AG09319 (cell line): ENCODE results near the gene HAVCR2.

Experiments
- DNase-seq: peaks from one replicate; pipeline ENCODE4 v3.0.0-alpha.2; 2010; ENCODE audit warnings: low read depth; ENCODE audit errors: extremely low read depth
- TF ChIP-seq, protein P1 (sequence below): IDR thresholded peaks from 2 replicates; pipeline ENCODE4 v1.5.1; 2011; ENCODE audit warnings: low read depth, mild to moderate bottlenecking, inconsistent platforms, low read length, moderate library complexity

Gene HAVCR2

DNA sequence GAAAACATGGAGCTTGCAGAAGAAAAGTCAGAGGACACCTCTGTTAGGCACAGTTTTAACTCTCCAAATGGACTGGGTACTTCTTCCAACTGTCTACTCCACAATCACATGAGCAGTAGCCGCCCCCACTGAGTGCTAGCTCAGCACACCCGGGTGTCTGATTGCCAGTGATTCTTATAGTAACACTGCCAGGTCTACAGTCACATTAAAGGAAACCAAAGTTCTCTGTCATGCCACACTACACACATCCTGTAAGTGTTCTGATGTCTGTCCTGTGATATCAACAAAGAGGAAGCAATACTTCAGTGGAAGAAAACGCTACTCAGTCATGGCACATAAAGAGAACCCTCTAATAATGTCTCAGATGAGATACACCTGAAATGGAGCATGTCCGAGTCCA, at the start of gene HAVCR2:
TSS of gene HAVCR2 (minus strand) at position 69 of the 400 bp plus-strand sequence. CDS start at position 8, 61 bp downstream.
- TF ChIP-seq, protein P1, sequence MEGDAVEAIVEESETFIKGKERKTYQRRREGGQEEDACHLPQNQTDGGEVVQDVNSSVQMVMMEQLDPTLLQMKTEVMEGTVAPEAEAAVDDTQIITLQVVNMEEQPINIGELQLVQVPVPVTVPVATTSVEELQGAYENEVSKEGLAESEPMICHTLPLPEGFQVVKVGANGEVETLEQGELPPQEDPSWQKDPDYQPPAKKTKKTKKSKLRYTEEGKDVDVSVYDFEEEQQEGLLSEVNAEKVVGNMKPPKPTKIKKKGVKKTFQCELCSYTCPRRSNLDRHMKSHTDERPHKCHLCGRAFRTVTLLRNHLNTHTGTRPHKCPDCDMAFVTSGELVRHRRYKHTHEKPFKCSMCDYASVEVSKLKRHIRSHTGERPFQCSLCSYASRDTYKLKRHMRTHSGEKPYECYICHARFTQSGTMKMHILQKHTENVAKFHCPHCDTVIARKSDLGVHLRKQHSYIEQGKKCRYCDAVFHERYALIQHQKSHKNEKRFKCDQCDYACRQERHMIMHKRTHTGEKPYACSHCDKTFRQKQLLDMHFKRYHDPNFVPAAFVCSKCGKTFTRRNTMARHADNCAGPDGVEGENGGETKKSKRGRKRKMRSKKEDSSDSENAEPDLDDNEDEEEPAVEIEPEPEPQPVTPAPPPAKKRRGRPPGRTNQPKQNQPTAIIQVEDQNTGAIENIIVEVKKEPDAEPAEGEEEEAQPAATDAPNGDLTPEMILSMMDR: no peak
- no peak for DNase-seq

DNA sequence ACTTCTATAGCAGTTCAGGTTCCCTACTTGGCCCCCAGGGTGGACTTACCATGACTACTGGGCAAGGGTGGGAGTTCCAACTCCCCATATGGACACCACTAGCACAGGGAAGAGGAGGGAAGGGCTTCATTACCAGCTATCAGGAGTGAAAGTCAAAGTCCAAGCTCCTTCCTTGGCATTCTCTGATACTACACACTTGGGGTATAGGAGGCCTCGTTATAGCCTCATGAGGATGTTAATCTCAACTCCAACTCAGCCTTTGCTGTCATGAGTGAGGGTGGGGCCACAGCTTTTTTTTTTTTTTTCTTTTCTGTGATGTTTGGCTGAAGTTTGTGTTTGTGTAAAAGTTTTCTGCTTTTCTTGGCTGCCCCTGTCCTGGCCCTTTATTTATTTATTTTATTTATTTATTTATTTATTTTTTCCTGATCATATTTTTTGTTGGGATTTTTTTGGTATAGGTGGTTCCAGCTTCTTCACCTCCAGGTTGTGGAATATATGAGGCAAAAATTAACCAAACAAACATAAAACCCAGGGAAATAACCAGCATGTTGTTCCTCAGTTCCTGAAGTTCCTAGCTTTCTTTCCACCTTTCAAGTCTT, 48.5 kb upstream of the HAVCR2 start:
- TF ChIP-seq, protein P1: no peak
- no peak for DNase-seq

DNA sequence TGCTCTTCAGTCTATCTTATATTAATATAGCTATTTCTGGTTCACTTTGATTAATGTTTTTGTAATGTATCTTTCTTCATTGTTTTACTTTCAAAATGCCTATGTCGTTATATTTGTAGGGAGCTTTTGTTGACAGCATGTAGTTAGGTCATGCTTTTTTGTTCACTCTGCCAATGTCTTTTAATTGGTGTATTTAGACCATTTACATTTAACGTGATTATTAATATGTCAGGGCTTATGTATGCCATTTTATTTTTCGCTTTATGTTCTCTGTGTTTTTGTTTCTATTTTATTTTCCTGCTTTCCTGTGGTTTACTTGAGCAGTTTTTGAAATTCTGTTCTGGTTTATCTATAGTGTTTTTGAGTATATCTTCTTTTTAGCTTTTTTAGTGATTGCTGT, 46.5 kb upstream of the HAVCR2 start:
- DNase-seq: no peak
- TF ChIP-seq, protein P1: no peak

DNA sequence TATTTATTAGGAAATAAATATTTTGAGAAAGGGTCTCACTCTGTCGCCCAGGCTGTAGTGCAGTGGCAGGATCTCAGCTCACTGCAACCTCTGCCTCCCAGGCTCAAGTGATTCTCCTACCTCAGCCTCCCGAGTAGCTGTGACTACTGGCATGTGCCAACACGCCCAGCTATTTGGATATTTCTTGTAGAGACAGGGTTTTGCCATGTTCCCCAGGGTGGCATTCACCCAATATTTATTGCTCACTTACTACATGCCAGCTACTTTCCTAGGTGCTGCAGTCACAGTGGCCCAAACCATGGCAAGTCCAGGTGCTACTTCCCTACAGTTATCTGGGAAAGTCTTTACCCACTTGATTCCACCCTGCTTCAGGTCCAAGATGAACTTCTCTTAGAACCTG, 42.2 kb upstream of the HAVCR2 start:
- no peak for DNase-seq
- TF ChIP-seq, protein P1: no peak

DNA sequence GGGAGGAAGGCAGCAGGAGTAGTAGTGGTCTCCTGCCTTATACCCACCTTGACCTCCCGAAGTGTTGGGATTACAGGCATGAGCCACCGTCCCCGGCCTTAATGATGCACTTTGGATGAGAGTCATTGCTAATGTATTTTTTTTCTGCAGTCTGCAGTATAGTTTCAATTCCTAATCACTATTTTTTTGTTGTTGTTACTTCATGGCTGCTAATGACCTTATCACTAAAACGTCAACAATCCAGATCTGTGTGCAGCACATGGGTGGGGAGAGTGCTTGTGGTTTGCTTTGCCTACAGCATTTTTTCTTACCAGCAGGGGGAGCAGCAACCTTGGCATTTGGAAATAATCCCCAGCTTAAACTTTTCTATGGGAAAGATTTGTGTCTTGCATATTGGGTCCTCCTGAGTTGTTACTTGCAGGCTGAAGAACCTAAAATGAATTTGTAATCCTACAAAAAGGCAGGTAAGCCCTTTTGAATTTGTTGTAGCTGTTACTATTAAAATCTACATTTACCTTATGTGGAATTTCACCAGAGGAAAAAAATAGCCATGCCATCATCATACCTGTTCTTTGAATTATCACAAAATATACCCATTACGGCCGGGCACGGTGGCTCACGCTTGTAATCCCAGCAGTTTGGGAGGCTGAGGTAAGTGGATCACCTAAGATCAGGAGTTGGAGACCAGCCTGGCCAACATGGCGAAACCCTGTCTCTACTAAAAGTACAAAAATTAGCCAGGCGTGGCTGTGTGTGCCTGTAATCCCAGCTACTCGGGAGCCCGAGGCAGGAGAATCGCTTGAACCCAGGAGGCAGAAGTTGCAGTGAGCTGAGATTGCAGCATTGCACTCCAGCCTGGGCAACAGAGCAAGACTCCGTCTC, 40.1 kb upstream of the HAVCR2 start:
- peak; percentile 25 for DNase-seq
- TF ChIP-seq, protein P1: peak; percentile 94

DNA sequence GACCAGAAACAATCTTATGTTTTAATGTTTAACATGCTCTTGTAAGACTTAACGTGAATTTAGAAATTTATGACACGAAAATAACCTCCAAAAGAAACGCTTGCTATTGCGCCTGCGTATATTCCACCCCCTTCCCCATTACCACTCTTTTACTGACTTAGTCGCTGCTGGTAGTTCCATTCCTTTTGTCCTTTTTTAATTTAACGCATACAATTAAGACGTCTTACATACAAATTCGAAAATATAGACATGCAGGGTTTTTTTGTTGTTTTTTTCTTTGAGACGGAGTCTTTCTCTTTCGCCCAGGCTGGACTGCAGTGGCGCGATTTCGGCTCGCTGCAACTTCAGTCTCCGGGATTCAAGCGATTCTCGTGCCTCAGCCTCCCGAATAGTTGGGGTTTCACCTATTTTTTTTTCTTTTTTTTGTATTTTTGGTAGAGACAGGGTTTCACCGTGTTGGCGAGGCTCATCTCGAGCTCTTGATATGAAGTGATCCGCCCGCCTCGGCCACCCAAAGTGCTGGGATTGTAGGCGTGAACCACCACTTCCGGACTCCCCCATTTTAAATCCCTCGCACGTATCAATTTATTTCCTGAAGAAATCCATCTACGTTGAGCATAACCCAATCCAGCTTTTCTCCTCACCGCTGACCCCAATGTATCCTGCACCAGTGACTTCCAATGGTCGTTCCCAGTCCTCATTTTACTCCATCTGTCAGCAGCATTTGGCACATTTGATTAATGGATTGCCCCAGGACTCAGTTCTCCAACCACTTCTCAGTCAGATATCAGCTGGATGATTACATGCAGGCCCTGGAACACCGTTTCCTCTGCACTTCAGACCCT, 34.5 kb upstream of the HAVCR2 start:
- TF ChIP-seq, protein P1: no peak
- DNase-seq: peak; percentile 28
